BJ (cell line): Measurements from ENCODE around the gene LRP1B. TPM values are rescaled to one million over a fixed set of nuclear protein-coding genes. Genes with fewer than 3 reads are reported as not detected.

Experiments used
- CTCF ChIA-PET: fragments of 350-600 bp; formaldehyde crosslinking; extraction: SDS; loops from one replicate; lab custom pipeline; 2021; ENCODE audit warnings: antibody characterized with exemption, inconsistent platforms; lab: Yijun Ruan, JAX
- POLR2A ChIA-PET: fragments of 300-600 bp; sonication (Branson Sonifier 250); formaldehyde crosslinking; extraction: SDS; loops from one replicate; lab custom pipeline; 2021; ENCODE audit warnings: antibody characterized with exemption; lab: Charles Lee
- DNase-seq: peaks from one replicate; pipeline ENCODE4 v3.0.0-alpha.2; 2011; ENCODE audit warnings: low read depth
- H3K27me3 ChIP-seq: 2 replicates; pipeline ENCODE4 v1.6.0; 2011; ENCODE audit warnings: low read length; ENCODE audit not compliant: control insufficient read depth, insufficient read depth
- H3K36me3 ChIP-seq: 2 replicates; pipeline ENCODE4 v1.5.1; 2011; ENCODE audit warnings: low read length; ENCODE audit not compliant: control insufficient read depth, insufficient read depth
- H3K4me3 ChIP-seq: 2 replicates; pipeline ENCODE4 v1.5.1; 2011; ENCODE audit warnings: low read depth, mild to moderate bottlenecking, control low read depth, low read length
- CTCF ChIP-seq: IDR thresholded peaks from 2 replicates; pipeline ENCODE4 v1.5.1; 2011; ENCODE audit warnings: low read depth, mild to moderate bottlenecking, control low read depth, inconsistent platforms, low read length, moderate library complexity; ENCODE audit not compliant: insufficient read depth
- polyA plus RNA-seq: library from polyadenylated mRNA; depleted of rRNA; stranded (reverse); fragments of >200 nt; gene quantifications from 2 replicates; pipeline ENCODE4 v1.2.3, GENCODE V29; 2011

Gene LRP1B
- polyA plus RNA-seq, 1 experiment, result 0.04 TPM

- ChIA-PET CTCF (no interaction called here), POLR2A (no interaction called here)
- TF ChIP-seq CTCF, result no peak
- no peak for DNase-seq
- Histone ChIP-seq H3K36me3 (no peaks in the 10 kb centered on the region), H3K27me3 (no peaks in the 10 kb centered on the region), H3K4me3 (no peak overlapping the region)
These were observed 454.7 kb downstream of the LRP1B start for GRCh38 chr2:141676139-141676538.

GRCh38 chr2:141666191-141666590, 464.6 kb downstream of the LRP1B start:
- no peaks in the 10 kb centered on the region for H3K27me3 ChIP-seq
- POLR2A ChIA-PET, result no interaction called here
- TF ChIP-seq CTCF, result no peak
- CTCF ChIA-PET, result no interaction called here
- no peaks in the 10 kb centered on the region for H3K36me3 ChIP-seq
- no peak for DNase-seq
- no peak overlapping the region for H3K4me3 ChIP-seq

GRCh38 chr2:141660232-141660631, 470.6 kb downstream of the LRP1B start:
- DNase-seq, result no peak
- ChIA-PET CTCF (no interaction called here), POLR2A (no interaction called here)
- no peak for TF ChIP-seq CTCF
- Histone ChIP-seq H3K27me3 (no peaks in the 10 kb centered on the region), H3K36me3 (no peaks in the 10 kb centered on the region), H3K4me3 (no peak overlapping the region)

GRCh38 chr2:141654311-141654710, 476.5 kb downstream of the LRP1B start:
- H3K27me3 ChIP-seq, result no peaks in the 10 kb centered on the region
- H3K36me3 ChIP-seq, result no peaks in the 10 kb centered on the region
- H3K4me3 ChIP-seq, result no peak overlapping the region
- DNase-seq, result no peak
- POLR2A ChIA-PET, result no interaction called here
- CTCF ChIA-PET, result no interaction called here
- TF ChIP-seq CTCF, result no peak

- Histone ChIP-seq H3K4me3 (no peak overlapping the region), H3K36me3 (no peaks in the 10 kb centered on the region), H3K27me3 (no peaks in the 10 kb centered on the region)
- DNase-seq, result no peak
- CTCF ChIA-PET, result no interaction called here
- no peak for TF ChIP-seq CTCF
- POLR2A ChIA-PET, result no interaction called here
These were observed 477.6 kb downstream of the LRP1B start for GRCh38 chr2:141653184-141653583.
